Activated naive CD4-positive, alpha-beta T cell treated with Interleukin-2 at 50 U/mL for 16 hours (primary cell): Measurements from ENCODE around the gene CCDC74A.
"Not testable (repeated sequence)": the region's sequence is repeated elsewhere in the genome, so short reads cannot be mapped to it uniquely, and the experiment has no call there.

Experiments used
- DNase-seq: peaks from one replicate; pipeline ENCODE4 v3.0.0-alpha.2; 2020

CCDC74A gene

GRCh38 chr2:131529864-131530445 lies 2.3 kb downstream of the CCDC74A start:
- not testable (repeated sequence) for DNase-seq

GRCh38 chr2:131530626-131531344 lies 3.1 kb downstream of the CCDC74A start:
- DNase-seq: not testable (repeated sequence)

- not testable (repeated sequence) for DNase-seq
These were observed 4.0 kb downstream of the CCDC74A start for GRCh38 chr2:131531547-131532185.

- DNase-seq: not testable (repeated sequence)
These were observed 5.3 kb downstream of the CCDC74A start for GRCh38 chr2:131532723-131533608.

GRCh38 chr2:131533609-131534316 lies 6.1 kb downstream of the CCDC74A start:
- DNase-seq: not testable (repeated sequence)

- not testable (repeated sequence) for DNase-seq
These were observed 6.6 kb downstream of the CCDC74A start for GRCh38 chr2:131534317-131534672.

- not testable (repeated sequence) for DNase-seq
These were observed 7.3 kb downstream of the CCDC74A start for GRCh38 chr2:131534965-131535364.

- no peak for DNase-seq
These were observed 7.8 kb downstream of the CCDC74A start for GRCh38 chr2:131535526-131535925.

GRCh38 chr2:131535951-131536826 lies 8.5 kb downstream of the CCDC74A start:
- DNase-seq: not testable (repeated sequence)

GRCh38 chr2:131536841-131537240 lies 9.2 kb downstream of the CCDC74A start:
- DNase-seq: not testable (repeated sequence)

GRCh38 chr2:131538856-131539255 lies 11.2 kb downstream of the CCDC74A start:
- DNase-seq: not testable (repeated sequence)

- no peak for DNase-seq
These were observed 15.0 kb downstream of the CCDC74A start for GRCh38 chr2:131542438-131543384.

- no peak for DNase-seq
These were observed 15.8 kb downstream of the CCDC74A start for GRCh38 chr2:131543385-131543891.

GRCh38 chr2:131544006-131544812 lies 16.5 kb downstream of the CCDC74A start:
- DNase-seq: not testable (repeated sequence)

GRCh38 chr2:131544813-131545165 lies 17.1 kb downstream of the CCDC74A start:
- not testable (repeated sequence) for DNase-seq

GRCh38 chr2:131552871-131553270 lies 25.2 kb downstream of the CCDC74A start:
- no peak for DNase-seq

GRCh38 chr2:131556998-131557397 lies 29.3 kb downstream of the CCDC74A start:
- DNase-seq: no peak

GRCh38 chr2:131557558-131558321 lies 30.1 kb downstream of the CCDC74A start:
- DNase-seq: no peak
